GM21825 (cell line): ENCODE data around the gene TFDP1.

Source experiments
- ATAC-seq: cut with Tn5 transposase; IDR thresholded peaks from one replicate; pipeline ENCODE4 v1.9.1; 2021; ENCODE audit warnings: mild to moderate bottlenecking, moderate library complexity; ENCODE audit not compliant: unreplicated experiment

Gene TFDP1

GRCh38 chr13:113564331-113565023 is 20.1 kb upstream of the TFDP1 start:
- no peak for ATAC-seq

- ATAC-seq: no peak
Observed at GRCh38 chr13:113565526-113566226, 18.9 kb upstream of the TFDP1 start.

DNA sequence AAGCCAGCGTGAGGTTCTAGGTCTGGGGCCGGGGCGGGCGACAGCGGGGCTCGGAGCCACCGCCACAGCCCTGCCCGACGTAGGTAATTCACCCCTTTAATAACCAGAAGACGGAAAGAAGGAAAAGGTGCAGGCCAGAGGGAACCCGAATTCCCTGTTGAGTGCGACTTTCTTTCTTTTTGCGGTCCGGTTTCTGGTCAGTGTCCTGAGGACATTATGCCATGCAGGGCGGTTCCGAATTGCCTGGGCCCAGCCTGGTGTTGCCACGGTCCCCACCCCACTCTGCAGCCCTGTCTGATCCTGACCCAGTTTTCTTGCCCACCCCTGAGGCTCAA is 18.4 kb upstream of the TFDP1 start:
- ATAC-seq: no peak

- ATAC-seq: no peak
Observed at GRCh38 chr13:113567681-113568080, 16.9 kb upstream of the TFDP1 start.

- ATAC-seq: no peak
Observed at GRCh38 chr13:113573065-113573464, 11.5 kb upstream of the TFDP1 start.

GRCh38 chr13:113576597-113576996 is 8.0 kb upstream of the TFDP1 start:
- ATAC-seq: no peak

DNA sequence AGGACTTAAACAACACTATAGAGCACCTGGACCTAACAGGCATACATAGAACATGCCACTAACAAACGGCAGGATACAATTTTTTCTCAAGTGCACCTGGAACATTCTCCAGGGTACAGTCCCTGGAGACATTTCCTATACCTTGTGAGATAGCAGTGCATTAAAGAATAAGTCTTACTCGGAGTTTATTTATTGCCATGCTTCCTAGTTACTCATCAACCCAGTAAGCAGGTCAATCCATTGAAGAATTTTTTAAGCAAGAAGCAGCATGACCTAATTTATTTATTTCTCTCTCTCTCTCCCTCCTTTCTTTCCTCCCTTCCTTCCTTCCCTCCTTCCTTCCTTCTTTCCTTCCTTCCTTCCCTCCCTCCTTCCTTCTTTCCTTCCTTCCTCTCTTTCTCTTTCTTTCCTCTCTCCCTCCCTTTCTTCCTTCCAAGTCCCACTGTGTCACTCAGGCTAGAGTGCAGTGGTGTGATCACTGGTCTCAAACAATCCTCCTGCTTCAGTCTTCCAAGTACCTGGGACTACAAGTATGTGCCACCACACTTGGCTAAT is 6.6 kb upstream of the TFDP1 start:
- no peak for ATAC-seq

GRCh38 chr13:113579686-113580085 is 4.9 kb upstream of the TFDP1 start:
- ATAC-seq: no peak

DNA sequence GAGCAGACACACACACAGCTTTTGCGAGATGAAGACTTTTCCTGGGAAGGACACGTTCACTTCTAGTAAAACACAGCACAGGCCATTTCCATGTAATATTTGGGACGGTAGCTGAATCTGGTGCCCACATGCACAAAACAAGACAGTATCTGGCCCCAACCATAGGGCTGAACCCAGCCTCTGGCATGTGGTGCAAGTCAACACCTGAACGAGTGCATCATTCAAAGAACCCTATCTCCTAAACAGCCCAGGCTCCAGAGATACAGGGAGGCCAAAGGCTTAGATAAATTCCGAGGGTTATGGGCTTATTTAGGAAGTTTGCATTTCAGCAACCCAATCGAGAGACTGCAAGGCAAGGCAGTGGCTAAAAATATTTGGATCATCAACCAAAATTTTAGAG is 2.7 kb upstream of the TFDP1 start:
- no peak for ATAC-seq

DNA sequence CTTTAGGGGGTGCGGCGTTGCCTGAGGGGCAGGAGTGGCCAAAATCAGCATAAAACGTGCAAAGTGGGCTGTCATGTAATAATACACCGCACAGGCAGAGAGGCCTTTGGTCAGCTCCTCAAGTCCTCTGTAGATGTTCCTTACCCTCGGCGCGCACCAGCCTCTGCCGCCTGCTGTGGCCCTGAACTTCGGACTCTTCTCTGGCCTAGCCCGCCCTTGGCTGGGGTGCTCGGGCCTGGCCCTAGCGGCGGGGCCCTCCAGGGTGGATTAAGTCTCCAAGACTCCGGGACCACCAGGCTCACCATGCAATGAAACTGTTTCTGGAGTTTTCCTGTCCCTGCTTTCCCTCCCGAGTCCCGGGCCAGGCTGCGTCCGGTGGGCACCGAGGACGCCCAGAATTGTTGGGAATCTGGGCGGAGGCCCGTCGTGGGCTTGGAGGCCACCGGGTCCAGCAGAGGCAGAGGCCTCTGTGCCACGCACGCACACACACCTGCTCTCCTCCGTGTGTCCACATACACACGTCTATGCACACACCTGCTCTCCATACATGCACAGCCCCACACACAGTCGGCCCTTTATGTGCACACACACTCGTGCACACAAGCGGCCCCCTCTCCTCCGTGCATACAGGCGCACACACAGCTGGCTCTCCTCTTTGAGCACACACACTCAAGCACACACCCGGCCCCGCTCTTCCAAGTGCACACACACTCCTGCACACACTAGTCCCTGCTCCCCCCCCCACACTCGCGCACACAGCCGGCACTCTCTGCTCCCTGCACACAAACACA is 1.5 kb upstream of the TFDP1 start:
- no peak for ATAC-seq

- peak; percentile 44 for ATAC-seq
Observed at GRCh38 chr13:113584870-113585671, 518 bp downstream of the TFDP1 start.

DNA sequence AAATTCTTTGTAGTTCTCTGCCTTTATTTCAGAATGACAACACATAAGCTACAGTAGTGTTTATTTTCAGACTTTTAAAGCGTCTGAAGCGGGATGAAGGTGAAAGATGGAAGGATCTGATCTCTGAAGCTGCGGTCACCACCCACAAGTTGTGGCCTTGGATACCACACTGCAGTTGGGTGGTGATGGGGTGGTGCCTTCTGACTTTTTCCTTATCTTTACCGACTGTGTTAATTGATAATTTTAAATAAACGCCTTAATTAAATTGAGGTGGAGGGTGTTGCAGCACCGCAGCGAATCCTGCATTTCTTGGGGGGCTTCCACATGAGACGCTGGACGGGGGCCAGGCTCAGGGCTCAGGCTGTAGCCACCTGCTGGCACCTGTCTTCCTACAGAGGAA is 1.3 kb downstream of the TFDP1 start:
- ATAC-seq: no peak

- ATAC-seq: no peak
Observed at GRCh38 chr13:113586661-113587479, 2.3 kb downstream of the TFDP1 start.

- no peak for ATAC-seq
Observed at GRCh38 chr13:113588394-113589111, 4.0 kb downstream of the TFDP1 start.

DNA sequence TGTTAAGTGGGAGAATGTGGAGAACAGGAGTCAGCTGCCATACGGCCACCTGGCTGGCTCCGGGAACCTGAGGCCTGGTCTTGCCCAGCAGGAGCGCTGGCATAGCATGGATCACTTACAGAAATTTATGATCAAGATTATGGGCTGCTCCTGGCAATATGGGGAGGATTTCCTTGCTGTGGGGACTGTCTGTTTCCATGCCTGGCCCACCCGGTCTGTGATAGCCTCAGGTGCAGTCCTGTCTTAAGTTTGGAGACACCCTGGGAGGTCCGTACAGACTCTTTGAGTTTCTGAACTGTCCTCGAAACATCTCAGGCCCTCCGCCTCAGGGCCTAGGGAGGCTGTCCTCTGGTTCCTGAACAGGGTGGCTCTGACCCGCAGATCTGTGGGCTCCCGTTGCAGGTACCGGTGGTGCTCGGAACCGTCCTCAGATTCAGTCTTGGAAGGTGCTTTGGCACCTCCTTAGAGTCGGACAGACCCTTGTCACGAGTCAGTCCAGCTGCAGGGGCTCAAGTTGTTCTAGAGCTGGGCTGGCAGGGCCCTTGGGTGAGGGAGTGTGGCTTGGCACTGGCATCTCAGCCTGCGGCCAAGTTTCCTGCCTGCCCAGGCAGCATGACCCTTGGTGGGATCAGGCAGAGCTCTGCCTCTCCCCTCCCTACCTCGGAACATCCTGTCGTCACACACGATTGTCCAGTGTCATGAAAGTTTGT is 4.9 kb downstream of the TFDP1 start:
- no peak for ATAC-seq

DNA sequence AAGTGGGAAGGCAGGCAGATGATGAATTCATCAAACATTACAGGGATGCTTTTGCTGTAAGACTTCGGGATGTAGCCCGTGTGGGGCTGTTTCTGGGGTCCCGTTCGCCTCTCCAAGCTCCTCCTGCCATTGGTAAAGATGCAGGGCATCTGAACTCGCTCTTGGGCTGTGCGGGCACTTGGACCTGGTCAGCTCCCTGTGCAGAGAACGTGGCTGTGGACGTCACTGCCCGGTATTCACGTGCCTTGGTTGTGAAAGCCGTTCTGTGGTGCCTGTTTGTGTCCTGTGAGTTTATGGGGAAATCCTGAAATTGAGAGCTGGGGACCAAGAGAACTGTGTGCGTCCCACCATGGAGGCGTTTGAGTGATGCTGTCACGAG is 5.4 kb downstream of the TFDP1 start:
- ATAC-seq: no peak

GRCh38 chr13:113591750-113592149 is 7.2 kb downstream of the TFDP1 start:
- ATAC-seq: no peak

DNA sequence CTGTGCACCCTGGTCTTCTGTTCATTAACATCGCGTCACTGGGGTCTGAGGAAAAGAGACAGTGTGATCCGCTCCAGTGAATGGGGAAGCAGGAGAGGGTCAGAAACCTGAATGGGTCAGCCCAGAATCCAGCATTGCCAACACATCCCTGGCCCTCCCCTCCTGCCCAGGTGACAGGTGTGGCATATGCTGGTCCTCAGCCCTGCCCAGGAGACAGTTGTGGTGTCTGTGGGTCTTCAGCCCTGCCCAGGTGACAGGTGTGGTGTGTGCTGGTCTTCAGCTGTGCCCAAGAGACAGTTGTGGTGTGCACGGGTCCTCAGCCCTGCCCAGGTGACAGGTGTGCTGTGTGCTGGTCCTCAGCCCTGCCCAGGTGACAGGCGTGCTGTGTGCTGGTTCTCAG is 8.0 kb downstream of the TFDP1 start:
- ATAC-seq: no peak
